ENCODE measurements around the gene PAPPA2. TPM values are rescaled to one million over a fixed set of nuclear protein-coding genes. Genes with fewer than 3 reads are reported as not detected.

PAPPA2 gene
- total RNA-seq, 1 experiment from 2014 or later, result 0.03 TPM

- ATAC-seq (no peak), DNase-seq (ENCODE audit: low read depth, low spot score) (no peak)
- Histone ChIP-seq H3K4me3 (ENCODE audit: low read depth in 2 of 2, low read length in 2 of 2) (no peak overlapping the region), H3K27ac (ENCODE audit: low read length) (no peak overlapping the region), H3K4me1 (ENCODE audit: control insufficient read depth, insufficient read depth, low read length) (no peaks in the 10 kb centered on the region), H3K27me3 (ENCODE audit: control insufficient read depth, insufficient read depth, low read length) (no peaks in the 10 kb centered on the region), H3K9me3 (ENCODE audit: control insufficient read depth, insufficient read depth, low read depth, low read length) (no peaks in the 10 kb centered on the region), H3K36me3 (ENCODE audit: control insufficient read depth, insufficient read depth, low read length) (no peaks in the 10 kb centered on the region)
- BruUV-seq (replicated peaks), result no TSS peak
- ChIA-PET POLR2A (no interaction called here), CTCF (no interaction called here)
- in situ Hi-C loops (cut with HindIII; ENCODE audit: low pct_unique_long_range_greater_than_20kb, low sequenced_read_pairs) (no loop called here), intact Hi-C loops (cut with micrococcal nuclease; ENCODE audit: unreplicated experiment) (loop anchor here (10.0 kb wide), 2 partner anchors 282 to 1692 kb away; no protein-coding TSS in a partner anchor)
- no peak for TF ChIP-seq CTCF (IDR thresholded peaks at IDR 0.05)
- TF ChIP-seq REST (IDR thresholded peaks at IDR 0.05; ENCODE audit: insufficient read depth in 1 of 2, low read depth in 2 of 2, low read length in 1 of 2), result no peak
- no peak for TF ChIP-seq POLR2AphosphoS5 (IDR thresholded peaks at IDR 0.05; ENCODE audit: low read depth, low read length)
- TF ChIP-seq SIN3A (IDR thresholded peaks at IDR 0.05; ENCODE audit: borderline replicate concordance, insufficient read depth, low read depth, low read length), result no peak
- TF ChIP-seq TCF7L2 (IDR thresholded peaks at IDR 0.05; ENCODE audit: low read depth, low read length), result no peak
These were observed 384.1 kb downstream of the PAPPA2 start for GRCh38 chr1:176847052-176847451.

GRCh38 chr1:176849281-176849680 lies 386.3 kb downstream of the PAPPA2 start:
- Histone ChIP-seq H3K36me3 (ENCODE audit: control insufficient read depth, insufficient read depth, low read length) (no peaks in the 10 kb centered on the region), H3K27ac (ENCODE audit: low read length) (no peak overlapping the region), H3K4me3 (ENCODE audit: low read depth in 2 of 2, low read length in 2 of 2) (no peak overlapping the region), H3K4me1 (ENCODE audit: control insufficient read depth, insufficient read depth, low read length) (no peaks in the 10 kb centered on the region), H3K9me3 (ENCODE audit: control insufficient read depth, insufficient read depth, low read depth, low read length) (no peaks in the 10 kb centered on the region), H3K27me3 (ENCODE audit: control insufficient read depth, insufficient read depth, low read length) (no peaks in the 10 kb centered on the region)
- no peak for DNase-seq (ENCODE audit: low read depth, low spot score)
- in situ Hi-C loops (cut with HindIII; ENCODE audit: low pct_unique_long_range_greater_than_20kb, low sequenced_read_pairs) (no loop called here), intact Hi-C loops (cut with micrococcal nuclease; ENCODE audit: unreplicated experiment) (loop anchor here (10.0 kb wide), 2 partner anchors 284 to 1694 kb away; no protein-coding TSS in a partner anchor)
- BruUV-seq (replicated peaks), result no TSS peak
- TF ChIP-seq SIN3A (IDR thresholded peaks at IDR 0.05; ENCODE audit: borderline replicate concordance, insufficient read depth, low read depth, low read length) (no peak), POLR2AphosphoS5 (IDR thresholded peaks at IDR 0.05; ENCODE audit: low read depth, low read length) (no peak), TCF7L2 (IDR thresholded peaks at IDR 0.05; ENCODE audit: low read depth, low read length) (no peak), CTCF (IDR thresholded peaks at IDR 0.05) (no peak), REST (IDR thresholded peaks at IDR 0.05; ENCODE audit: insufficient read depth in 1 of 2, low read depth in 2 of 2, low read length in 1 of 2) (no peak)
- ChIA-PET CTCF (no interaction called here), POLR2A (no interaction called here)
- no peak for ATAC-seq
